RWPE2 (cell line): ENCODE results near the gene SLX4IP.
"Not testable (repeated sequence)": the region's sequence is repeated elsewhere in the genome, so short reads cannot be mapped to it uniquely, and the experiment has no call there.

Experiments
- ATAC-seq: fragments of 200-7000 bp; cut with Tn5 transposase; 3 replicates; pipeline ENCODE4 v1.9.1; 2021; ENCODE audit warnings: low read depth
- DNase-seq: peaks from one replicate; pipeline ENCODE4 v3.0.0-alpha.2; 2020; ENCODE audit warnings: low spot score
- H3K27ac ChIP-seq: fragments of 450-650 bp; 2 replicates; pipeline ENCODE4 v1.5.1; 2017; ENCODE audit warnings: mild to moderate bottlenecking; ENCODE audit not compliant: poor library complexity, severe bottlenecking
- H3K27me3 ChIP-seq: fragments of 250-450 bp; sonication (Bioruptor Pico); 2 replicates; pipeline ENCODE4 v1.5.1; 2021; ENCODE audit warnings: mild to moderate bottlenecking, moderate library complexity; ENCODE audit not compliant: insufficient read depth, poor library complexity, severe bottlenecking
- H3K36me3 ChIP-seq: fragments of 250-450 bp; sonication (Bioruptor Pico); 2 replicates; pipeline ENCODE4 v1.5.1; 2020; ENCODE audit warnings: low read depth, mild to moderate bottlenecking, moderate library complexity
- H3K4me1 ChIP-seq: fragments of 250-450 bp; sonication (Bioruptor Pico); 2 replicates; pipeline ENCODE4 v1.5.1; 2021; ENCODE audit warnings: mild to moderate bottlenecking, moderate library complexity; ENCODE audit not compliant: insufficient read depth, poor library complexity, severe bottlenecking
- H3K4me3 ChIP-seq: fragments of 250-450 bp; sonication (Bioruptor Pico); 2 replicates; pipeline ENCODE4 v1.5.1; 2021; ENCODE audit warnings: mild to moderate bottlenecking, moderate library complexity; ENCODE audit not compliant: severe bottlenecking
- H3K9me3 ChIP-seq: fragments of 250-450 bp; sonication (Bioruptor Pico); 2 replicates; pipeline ENCODE4 v1.5.1; 2021; ENCODE audit warnings: mild to moderate bottlenecking, moderate library complexity; ENCODE audit not compliant: severe bottlenecking
- TF ChIP-seq, protein P1 (sequence below): fragments of 450-650 bp; IDR thresholded peaks from one replicate; pipeline ENCODE4 v1.5.1; 2017; ENCODE audit warnings: mild to moderate bottlenecking, moderate library complexity; ENCODE audit not compliant: poor library complexity, severe bottlenecking

Gene SLX4IP

DNA sequence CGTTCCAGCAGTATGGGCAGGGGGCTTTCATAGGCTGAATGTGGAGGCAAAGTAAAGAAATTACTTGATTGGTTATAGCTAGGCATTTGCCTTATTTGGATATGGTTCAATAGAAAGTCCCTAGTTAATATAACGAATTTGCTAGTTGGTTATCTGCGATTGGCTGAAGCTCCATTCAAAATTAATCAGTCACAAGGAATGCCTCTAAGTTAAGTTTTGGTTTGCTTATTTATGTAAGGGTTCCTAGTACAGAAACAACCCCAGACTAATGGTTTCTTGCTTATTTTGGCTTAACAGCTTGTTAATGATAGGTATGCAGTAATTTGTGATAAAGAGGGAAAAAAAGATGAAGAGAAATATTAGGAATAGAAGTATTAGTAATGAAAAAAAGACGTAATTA is 151.2 kb downstream of the SLX4IP start:
- TF ChIP-seq, protein P1, sequence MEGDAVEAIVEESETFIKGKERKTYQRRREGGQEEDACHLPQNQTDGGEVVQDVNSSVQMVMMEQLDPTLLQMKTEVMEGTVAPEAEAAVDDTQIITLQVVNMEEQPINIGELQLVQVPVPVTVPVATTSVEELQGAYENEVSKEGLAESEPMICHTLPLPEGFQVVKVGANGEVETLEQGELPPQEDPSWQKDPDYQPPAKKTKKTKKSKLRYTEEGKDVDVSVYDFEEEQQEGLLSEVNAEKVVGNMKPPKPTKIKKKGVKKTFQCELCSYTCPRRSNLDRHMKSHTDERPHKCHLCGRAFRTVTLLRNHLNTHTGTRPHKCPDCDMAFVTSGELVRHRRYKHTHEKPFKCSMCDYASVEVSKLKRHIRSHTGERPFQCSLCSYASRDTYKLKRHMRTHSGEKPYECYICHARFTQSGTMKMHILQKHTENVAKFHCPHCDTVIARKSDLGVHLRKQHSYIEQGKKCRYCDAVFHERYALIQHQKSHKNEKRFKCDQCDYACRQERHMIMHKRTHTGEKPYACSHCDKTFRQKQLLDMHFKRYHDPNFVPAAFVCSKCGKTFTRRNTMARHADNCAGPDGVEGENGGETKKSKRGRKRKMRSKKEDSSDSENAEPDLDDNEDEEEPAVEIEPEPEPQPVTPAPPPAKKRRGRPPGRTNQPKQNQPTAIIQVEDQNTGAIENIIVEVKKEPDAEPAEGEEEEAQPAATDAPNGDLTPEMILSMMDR = no peak
- no peak overlapping the region for H3K4me3 ChIP-seq
- no peaks in the 10 kb centered on the region for H3K9me3 ChIP-seq
- H3K36me3 ChIP-seq = no peaks in the 10 kb centered on the region
- no peak overlapping the region for H3K27ac ChIP-seq
- ATAC-seq (no peak), DNase-seq (no peak)
- H3K4me1 ChIP-seq = peaks cover 28% of the 10 kb centered on the region
- no peaks in the 10 kb centered on the region for H3K27me3 ChIP-seq

DNA sequence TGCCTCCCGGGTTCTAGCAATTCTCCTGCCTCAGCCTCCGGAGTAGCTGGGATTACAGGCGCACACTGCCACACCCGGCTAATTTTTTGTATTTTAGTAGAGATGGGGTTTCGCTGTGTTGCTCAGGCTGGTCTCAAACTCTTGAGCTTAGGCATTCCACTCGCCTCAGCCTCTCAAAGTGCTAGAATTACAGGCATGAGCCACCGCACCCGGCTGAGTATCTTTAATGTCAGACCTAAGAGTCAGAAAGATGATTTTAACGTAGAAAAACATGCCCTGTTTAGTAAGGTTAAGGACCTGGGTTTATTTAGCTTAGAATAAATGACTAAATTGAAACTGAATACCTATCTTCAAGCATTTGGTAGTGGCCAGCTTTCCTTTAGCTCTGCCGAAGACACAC is 155.3 kb downstream of the SLX4IP start:
- not testable (repeated sequence) for H3K36me3 ChIP-seq, H3K9me3 ChIP-seq, H3K27me3 ChIP-seq, H3K4me3 ChIP-seq, ATAC-seq, DNase-seq
- Histone ChIP-seq H3K27ac (peak overlapping the region; percentile 74), H3K4me1 (peaks cover 41% of the 10 kb centered on the region)

DNA sequence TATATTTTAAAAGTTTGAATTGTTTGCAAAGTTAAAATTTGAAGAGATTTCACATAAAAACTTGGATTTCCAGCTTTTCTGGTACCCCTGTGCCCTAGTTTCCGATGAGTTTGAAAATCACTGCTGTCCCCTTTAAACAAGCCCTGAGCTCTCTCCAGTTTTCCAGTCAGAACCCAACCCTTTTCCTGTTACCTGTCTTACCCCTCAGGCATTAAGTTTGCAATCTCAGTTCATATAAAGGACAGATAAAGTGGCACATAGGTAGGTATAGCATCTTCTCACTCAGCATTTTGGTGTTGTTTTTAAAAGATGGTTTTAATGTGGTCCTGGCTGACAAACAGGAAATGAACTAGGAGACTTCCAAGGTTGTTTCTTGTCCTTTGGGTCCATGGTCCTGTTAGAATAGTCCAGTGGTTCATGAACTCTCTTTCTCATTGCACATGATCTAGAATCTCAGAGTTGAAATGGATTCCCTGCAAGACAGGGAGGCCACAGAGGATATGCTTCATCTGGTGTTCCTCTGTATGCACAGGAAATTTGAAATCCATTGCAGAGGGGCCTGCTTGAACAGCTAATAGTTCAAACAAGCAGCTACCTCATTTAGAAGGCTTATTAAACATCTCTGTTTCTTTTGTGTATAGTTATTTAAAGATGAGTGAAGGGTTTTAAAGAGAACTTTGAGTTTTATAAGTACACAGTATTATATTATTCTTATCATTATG is 156.0 kb downstream of the SLX4IP start:
- Histone ChIP-seq H3K4me3 (no peak overlapping the region), H3K4me1 (peaks cover 42% of the 10 kb centered on the region), H3K9me3 (no peaks in the 10 kb centered on the region), H3K27me3 (no peaks in the 10 kb centered on the region), H3K27ac (peak overlapping the region; percentile 74), H3K36me3 (no peaks in the 10 kb centered on the region)
- peak; percentile 75 for ATAC-seq
- DNase-seq = no peak
- TF ChIP-seq, protein P1 = no peak

DNA sequence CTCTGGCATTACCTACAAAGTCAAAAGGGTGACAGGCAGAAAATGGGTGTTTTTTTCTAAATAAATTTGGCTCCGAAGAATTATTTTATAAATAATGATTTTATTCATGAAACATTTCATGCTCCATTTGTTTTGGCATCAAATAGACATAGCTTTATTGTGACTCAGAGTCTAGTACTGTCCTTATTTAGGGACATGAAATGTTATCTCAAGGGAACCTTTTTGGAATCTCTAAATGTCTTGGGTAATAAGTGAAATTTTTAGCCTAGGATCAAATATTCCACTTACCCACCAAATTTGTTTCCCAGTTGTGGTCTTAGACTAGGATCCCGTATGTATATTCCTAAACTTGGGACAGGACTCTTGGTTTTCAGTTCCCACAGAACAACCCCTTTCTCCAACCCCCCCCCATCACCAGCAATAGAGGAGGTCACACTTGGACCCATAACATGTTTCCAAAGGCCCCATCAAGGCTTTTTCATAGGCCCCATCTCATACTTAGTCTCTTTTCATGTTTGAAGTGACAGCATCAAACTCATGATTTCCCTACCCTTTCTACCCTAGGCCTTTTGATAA is 156.9 kb downstream of the SLX4IP start:
- Histone ChIP-seq H3K36me3 (no peaks in the 10 kb centered on the region), H3K4me3 (no peak overlapping the region), H3K4me1 (peaks cover 51% of the 10 kb centered on the region), H3K9me3 (no peaks in the 10 kb centered on the region), H3K27ac (peak overlapping the region; percentile 74), H3K27me3 (no peaks in the 10 kb centered on the region)
- ATAC-seq = no peak
- TF ChIP-seq, protein P1 = no peak
- DNase-seq = no peak

- Histone ChIP-seq H3K4me1 (peaks cover 74% of the 10 kb centered on the region), H3K36me3 (no peaks in the 10 kb centered on the region), H3K27me3 (no peaks in the 10 kb centered on the region), H3K9me3 (no peaks in the 10 kb centered on the region), H3K4me3 (no peak overlapping the region), H3K27ac (no peak overlapping the region)
- DNase-seq (no peak), ATAC-seq (no peak)
- TF ChIP-seq, protein P1 = no peak
Observed at GRCh38 chr20:10594296-10594868, 159.3 kb downstream of the SLX4IP start.
